Glutamatergic neuron (in vitro differentiated cells): ENCODE measurements around the gene ARHGEF11. TPM values are rescaled to one million over a fixed set of nuclear protein-coding genes. Genes with fewer than 3 reads are reported as not detected.

Experiments
- DNase-seq: peaks from one replicate; pipeline ENCODE4 v3.0.0; 2022
- H3K27ac Mint-ChIP-seq: one replicate; pipeline ENCODE4 v1.8.0; 2020; ENCODE audit warnings: mild to moderate bottlenecking, mixed read lengths, inconsistent platforms; ENCODE audit not compliant: unreplicated experiment
- H3K27me3 Mint-ChIP-seq: one replicate; pipeline ENCODE4 v1.8.0; 2020; ENCODE audit warnings: mild to moderate bottlenecking, moderate library complexity, mixed read lengths, inconsistent platforms; ENCODE audit not compliant: unreplicated experiment
- H3K36me3 Mint-ChIP-seq: one replicate; pipeline ENCODE4 v1.8.0; 2020; ENCODE audit warnings: mild to moderate bottlenecking, mixed read lengths, inconsistent platforms; ENCODE audit not compliant: unreplicated experiment
- H3K4me1 Mint-ChIP-seq: one replicate; pipeline ENCODE4 v1.8.0; 2020; ENCODE audit warnings: mild to moderate bottlenecking, low read depth, mixed read lengths, inconsistent platforms; ENCODE audit not compliant: unreplicated experiment
- H3K4me3 Mint-ChIP-seq: one replicate; pipeline ENCODE4 v1.8.0; 2020; ENCODE audit warnings: mild to moderate bottlenecking, mixed read lengths, inconsistent platforms; ENCODE audit not compliant: unreplicated experiment
- H3K9me3 Mint-ChIP-seq: one replicate; pipeline ENCODE4 v1.8.0; 2020; ENCODE audit warnings: mild to moderate bottlenecking, moderate library complexity, mixed read lengths, inconsistent platforms; ENCODE audit not compliant: unreplicated experiment
- total RNA-seq: library from RNA; stranded (reverse); fragmentation: NEBNext Ultra II Directional; extraction: Animal tissue kit (Norgen Biotek cat#: 25700); gene quantifications from one replicate; pipeline ENCODE4 v1.2.1, GENCODE V29; 2021; ENCODE audit not compliant: unreplicated experiment
- TF ChIP-seq, protein P1 (sequence below): fragments of 200-600 bp; sonication (generic); IDR thresholded peaks from one replicate; pipeline ENCODE4 v1.5.0; 2021; ENCODE audit not compliant: partially characterized antibody, unreplicated experiment

The ARHGEF11 gene
- total RNA-seq, 1 donor from 2014 or later = 40.5 TPM

DNA sequence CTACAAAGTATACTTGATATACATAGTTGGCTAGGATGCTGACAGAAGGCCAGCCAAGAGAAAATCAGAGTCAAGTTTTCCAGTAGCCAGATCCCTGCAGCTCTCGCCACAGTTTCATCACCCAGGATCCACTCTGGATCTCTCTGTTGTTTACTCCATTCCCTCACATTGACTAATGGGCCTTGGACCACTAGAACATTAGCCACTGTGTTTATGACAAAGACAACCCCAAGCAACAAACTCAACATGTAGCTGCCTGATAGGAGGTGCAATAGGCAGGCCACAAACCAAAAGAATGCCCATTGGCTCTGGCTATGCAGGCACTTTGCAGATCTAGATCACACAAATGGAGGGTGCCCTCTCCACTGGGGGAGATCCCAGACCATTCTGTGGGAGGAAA is 44.2 kb downstream of the ARHGEF11 start:
- no peak for DNase-seq
- peaks cover 2% of the 10 kb centered on the region for H3K27me3 Mint-ChIP-seq
- H3K4me3 Mint-ChIP-seq = no peak overlapping the region
- TF ChIP-seq, protein P1, sequence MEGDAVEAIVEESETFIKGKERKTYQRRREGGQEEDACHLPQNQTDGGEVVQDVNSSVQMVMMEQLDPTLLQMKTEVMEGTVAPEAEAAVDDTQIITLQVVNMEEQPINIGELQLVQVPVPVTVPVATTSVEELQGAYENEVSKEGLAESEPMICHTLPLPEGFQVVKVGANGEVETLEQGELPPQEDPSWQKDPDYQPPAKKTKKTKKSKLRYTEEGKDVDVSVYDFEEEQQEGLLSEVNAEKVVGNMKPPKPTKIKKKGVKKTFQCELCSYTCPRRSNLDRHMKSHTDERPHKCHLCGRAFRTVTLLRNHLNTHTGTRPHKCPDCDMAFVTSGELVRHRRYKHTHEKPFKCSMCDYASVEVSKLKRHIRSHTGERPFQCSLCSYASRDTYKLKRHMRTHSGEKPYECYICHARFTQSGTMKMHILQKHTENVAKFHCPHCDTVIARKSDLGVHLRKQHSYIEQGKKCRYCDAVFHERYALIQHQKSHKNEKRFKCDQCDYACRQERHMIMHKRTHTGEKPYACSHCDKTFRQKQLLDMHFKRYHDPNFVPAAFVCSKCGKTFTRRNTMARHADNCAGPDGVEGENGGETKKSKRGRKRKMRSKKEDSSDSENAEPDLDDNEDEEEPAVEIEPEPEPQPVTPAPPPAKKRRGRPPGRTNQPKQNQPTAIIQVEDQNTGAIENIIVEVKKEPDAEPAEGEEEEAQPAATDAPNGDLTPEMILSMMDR = no peak
- no peak overlapping the region for H3K27ac Mint-ChIP-seq
- peaks cover 22% of the 10 kb centered on the region for H3K4me1 Mint-ChIP-seq
- peaks cover 5% of the 10 kb centered on the region for H3K9me3 Mint-ChIP-seq
- H3K36me3 Mint-ChIP-seq = peaks cover 1% of the 10 kb centered on the region

DNA sequence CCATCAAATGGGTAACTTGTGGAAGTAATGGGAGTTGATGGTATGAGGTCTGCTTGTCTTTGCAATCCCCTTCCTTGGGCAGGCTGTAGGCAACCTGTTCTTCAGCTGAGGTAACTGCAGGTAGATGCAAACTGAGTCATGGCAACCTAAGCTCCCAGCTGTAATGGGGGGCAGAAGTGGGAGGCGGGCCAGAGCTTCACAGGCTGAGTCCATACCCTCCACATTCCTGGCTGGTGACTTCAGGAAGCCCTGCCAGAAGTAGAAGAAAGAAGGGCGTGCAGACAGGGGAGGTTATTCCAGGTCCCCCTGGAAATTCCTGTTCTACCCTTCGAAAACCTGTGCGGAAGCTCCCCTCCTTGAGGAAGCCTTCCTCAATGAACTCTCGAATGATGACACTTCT is 44.9 kb downstream of the ARHGEF11 start:
- H3K27me3 Mint-ChIP-seq = peaks cover 2% of the 10 kb centered on the region
- H3K36me3 Mint-ChIP-seq = peaks cover 5% of the 10 kb centered on the region
- H3K9me3 Mint-ChIP-seq = peaks cover 5% of the 10 kb centered on the region
- TF ChIP-seq, protein P1 = no peak
- DNase-seq = no peak
- no peak overlapping the region for H3K27ac Mint-ChIP-seq
- peaks cover 26% of the 10 kb centered on the region for H3K4me1 Mint-ChIP-seq
- H3K4me3 Mint-ChIP-seq = no peak overlapping the region

DNA sequence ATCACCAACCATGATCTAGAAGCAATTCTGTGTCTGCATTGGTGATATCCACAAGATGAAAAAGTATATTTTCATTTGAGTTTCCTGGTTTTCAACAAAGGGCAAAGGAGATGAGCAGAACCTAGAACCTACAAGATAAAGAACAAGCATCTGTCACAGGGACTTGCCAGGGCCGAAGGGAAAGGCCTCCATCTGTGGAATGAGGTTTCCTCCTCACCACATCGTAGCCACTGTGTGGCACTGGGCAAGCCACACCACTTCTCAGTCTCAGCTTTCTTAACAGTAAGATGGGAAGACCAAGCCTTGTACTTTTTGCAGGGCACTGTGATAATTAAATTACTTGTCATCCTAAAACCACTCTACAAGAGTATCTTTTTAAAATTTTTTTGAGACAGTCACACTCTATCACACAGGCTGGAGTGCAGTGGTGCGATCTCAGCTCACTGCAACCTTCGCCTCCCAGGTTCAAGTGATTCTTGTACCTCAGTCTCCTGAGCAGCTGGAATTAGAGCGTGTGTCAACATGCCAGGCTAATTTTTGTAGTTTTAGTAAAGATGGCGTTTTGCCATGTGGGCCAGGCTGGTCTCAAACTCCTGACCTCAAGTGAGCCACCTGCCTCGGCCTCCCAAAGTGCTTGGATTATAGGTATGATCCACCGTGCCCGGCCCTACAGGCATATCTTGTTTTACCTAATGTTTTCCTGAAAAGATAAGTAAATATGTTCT is 45.8 kb downstream of the ARHGEF11 start:
- Mint-ChIP-seq H3K4me1 (peaks cover 26% of the 10 kb centered on the region), H3K27ac (no peak overlapping the region), H3K27me3 (peaks cover 2% of the 10 kb centered on the region), H3K4me3 (no peak overlapping the region), H3K36me3 (peaks cover 5% of the 10 kb centered on the region), H3K9me3 (peaks cover 5% of the 10 kb centered on the region)
- TF ChIP-seq, protein P1 = no peak
- DNase-seq = no peak

DNA sequence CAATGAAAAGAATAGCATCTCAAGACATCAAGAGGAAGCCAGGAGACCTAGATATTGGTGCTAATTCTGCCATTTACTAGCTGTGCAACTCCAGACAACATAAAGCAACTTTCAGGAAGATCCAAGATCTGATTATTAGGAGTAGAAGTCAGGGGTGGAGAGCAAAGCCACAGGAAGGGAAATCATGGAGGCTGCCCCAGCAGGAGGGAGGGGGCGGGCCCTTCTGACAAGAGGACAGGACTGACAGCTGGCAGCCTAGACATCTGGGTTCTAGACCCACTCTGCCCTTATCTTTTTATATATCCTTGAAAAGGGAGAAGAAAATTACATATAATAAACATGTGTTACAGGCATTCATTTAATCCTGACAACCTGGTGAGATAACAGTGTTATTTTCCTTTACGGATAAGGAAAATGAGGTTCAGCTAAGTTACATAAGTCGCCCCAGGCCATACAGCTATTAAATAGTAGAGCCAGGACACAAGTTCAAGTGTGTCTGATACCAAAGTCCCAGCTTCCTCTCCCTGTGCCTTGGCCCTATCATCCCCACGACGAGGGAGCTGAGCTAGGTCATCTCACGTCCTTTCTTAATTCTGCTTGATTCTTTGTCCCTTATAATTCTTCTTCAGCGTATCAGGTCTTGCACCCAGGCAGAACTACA is 46.6 kb downstream of the ARHGEF11 start:
- TF ChIP-seq, protein P1 = no peak
- Mint-ChIP-seq H3K27me3 (peaks cover 2% of the 10 kb centered on the region), H3K4me1 (peaks cover 20% of the 10 kb centered on the region), H3K9me3 (peaks cover 5% of the 10 kb centered on the region), H3K27ac (no peak overlapping the region), H3K4me3 (no peak overlapping the region), H3K36me3 (peaks cover 5% of the 10 kb centered on the region)
- no peak for DNase-seq

DNA sequence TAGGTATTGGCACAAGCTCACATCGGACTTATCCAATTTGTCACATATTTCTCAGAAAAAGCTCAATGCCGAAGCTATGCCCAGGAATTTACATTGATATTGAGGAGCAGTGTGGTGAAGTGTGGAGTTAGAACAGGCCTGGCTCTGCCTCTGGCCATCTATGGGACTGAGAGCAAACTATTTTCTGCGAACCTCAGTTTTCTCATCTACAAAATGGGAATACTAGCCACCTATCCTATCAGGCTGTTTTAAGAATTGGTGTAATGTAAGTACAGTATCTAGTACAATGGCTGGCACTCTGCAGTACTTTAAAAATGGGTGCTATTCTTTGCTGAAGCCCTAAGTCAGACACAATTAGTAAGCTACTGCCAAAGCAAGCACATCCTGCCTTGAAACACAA is 47.2 kb downstream of the ARHGEF11 start:
- Mint-ChIP-seq H3K4me1 (peaks cover 19% of the 10 kb centered on the region), H3K27me3 (peaks cover 2% of the 10 kb centered on the region), H3K4me3 (no peak overlapping the region), H3K27ac (no peak overlapping the region), H3K9me3 (peaks cover 5% of the 10 kb centered on the region), H3K36me3 (peaks cover 5% of the 10 kb centered on the region)
- DNase-seq = no peak
- TF ChIP-seq, protein P1 = no peak
